WTC11 (cell line): ENCODE results near the gene DOK5. TPM values are rescaled to one million over a fixed set of nuclear protein-coding genes. Genes with fewer than 3 reads are reported as not detected.

Source experiments
- ATAC-seq: fragments of 200-7000 bp; cut with Tn5 transposase; 2 replicates; pipeline ENCODE4 v1.10.0; 2021; ENCODE audit warnings: mild to moderate bottlenecking, moderate library complexity
- CTCF ChIA-PET: fragments of 300-600 bp; sonication (Branson Sonifier 250); formaldehyde crosslinking; loops from one replicate; lab custom pipeline; 2021; ENCODE audit warnings: antibody characterized with exemption; lab: Charles Lee
- POLR2A ChIA-PET: fragments of 350-600 bp; sonication (Branson Sonifier 250); formaldehyde crosslinking; loops from one replicate; lab custom pipeline; 2021; ENCODE audit warnings: antibody characterized with exemption; lab: Charles Lee
- DNase-seq: peaks from one replicate; pipeline ENCODE4 v3.0.0; 2021; ENCODE audit warnings: low spot score
- H3K27ac Mint-ChIP-seq: 2 replicates; pipeline ENCODE4 v1.8.0; 2021; ENCODE audit warnings: mixed read lengths
- H3K27me3 Mint-ChIP-seq: 2 replicates; pipeline ENCODE4 v1.8.0; 2021; ENCODE audit warnings: low read depth, mild to moderate bottlenecking, moderate library complexity, mixed read lengths
- H3K36me3 Mint-ChIP-seq: 2 replicates; pipeline ENCODE4 v1.8.0; 2021; ENCODE audit warnings: mixed read lengths
- H3K4me1 Mint-ChIP-seq: 2 replicates; pipeline ENCODE4 v1.8.0; 2022; ENCODE audit warnings: mixed read lengths
- H3K4me3 Mint-ChIP-seq: 2 replicates; pipeline ENCODE4 v1.8.0; 2021; ENCODE audit warnings: mild to moderate bottlenecking, moderate library complexity, mixed read lengths
- H3K9me3 Mint-ChIP-seq: 2 replicates; pipeline ENCODE4 v1.8.0; 2021; ENCODE audit warnings: mixed read lengths
- ATF1 ChIP-seq: sonication (generic); formaldehyde crosslinking; IDR thresholded peaks from 2 replicates; pipeline ENCODE4 v1.8.1; 2023; ENCODE audit warnings: mild to moderate bottlenecking, moderate library complexity, missing genetic modification reagents
- CREB1 ChIP-seq: sonication (generic); formaldehyde crosslinking; IDR thresholded peaks from 2 replicates; pipeline ENCODE4 v1.8.0; 2023; ENCODE audit warnings: mild to moderate bottlenecking, missing genetic modification reagents
- CREM ChIP-seq: sonication (generic); formaldehyde crosslinking; IDR thresholded peaks from 2 replicates; pipeline ENCODE4 v1.8.1; 2022; ENCODE audit warnings: mild to moderate bottlenecking, missing genetic modification reagents, moderate library complexity
- ETV6 ChIP-seq: sonication (generic); formaldehyde crosslinking; IDR thresholded peaks from 2 replicates; pipeline ENCODE4 v1.8.1; 2022; ENCODE audit warnings: mild to moderate bottlenecking, missing genetic modification reagents
- JUN ChIP-seq: sonication (generic); formaldehyde crosslinking; IDR thresholded peaks from 2 replicates; pipeline ENCODE4 v1.8.0; 2023; ENCODE audit warnings: mild to moderate bottlenecking, missing genetic modification reagents
- KAT7 ChIP-seq: sonication (generic); formaldehyde crosslinking; IDR thresholded peaks from 2 replicates; pipeline ENCODE4 v1.8.1; 2023; ENCODE audit warnings: missing genetic modification reagents, mild to moderate bottlenecking, borderline replicate concordance
- MYBL2 ChIP-seq: sonication (generic); formaldehyde crosslinking; IDR thresholded peaks from 2 replicates; pipeline ENCODE4 v1.8.1; 2023; ENCODE audit warnings: mild to moderate bottlenecking, moderate library complexity, missing genetic modification reagents
- NFATC4 ChIP-seq: fragments of 250-450 bp; sonication (Bioruptor Pico); IDR thresholded peaks from 2 replicates; pipeline ENCODE4 v1.9.0; 2021; ENCODE audit warnings: mild to moderate bottlenecking
- NFYB ChIP-seq: sonication (generic); formaldehyde crosslinking; conservative IDR thresholded peaks from 2 replicates; pipeline ENCODE4 v1.8.0; 2022; ENCODE audit warnings: low read depth, missing genetic modification reagents
- NR1H2 ChIP-seq: sonication (generic); formaldehyde crosslinking; IDR thresholded peaks from 2 replicates; pipeline ENCODE4 v1.9.0; 2021; ENCODE audit warnings: mild to moderate bottlenecking, moderate library complexity, missing genetic modification reagents
- OVOL2 ChIP-seq: fragments of 250-450 bp; sonication (Bioruptor Pico); IDR thresholded peaks from 2 replicates; pipeline ENCODE4 v1.9.0; 2021; ENCODE audit warnings: mild to moderate bottlenecking, borderline replicate concordance
- RELA ChIP-seq: sonication (generic); formaldehyde crosslinking; IDR thresholded peaks from 2 replicates; pipeline ENCODE4 v1.8.1; 2022; ENCODE audit warnings: missing genetic modification reagents, mild to moderate bottlenecking, borderline replicate concordance
- SOX15 ChIP-seq: fragments of 250-450 bp; sonication (Bioruptor Pico); IDR thresholded peaks from 2 replicates; pipeline ENCODE4 v1.9.0; 2021; ENCODE audit warnings: mild to moderate bottlenecking
- SP1 ChIP-seq: sonication (generic); formaldehyde crosslinking; conservative IDR thresholded peaks from 2 replicates; pipeline ENCODE4 v1.8.1; 2022; ENCODE audit warnings: missing genetic modification reagents
- TP53 ChIP-seq: sonication (generic); formaldehyde crosslinking; IDR thresholded peaks from 2 replicates; pipeline ENCODE4 v1.8.1; 2023; ENCODE audit warnings: mild to moderate bottlenecking, missing genetic modification reagents
- ZNF219 ChIP-seq: sonication (generic); formaldehyde crosslinking; IDR thresholded peaks from 2 replicates; pipeline ENCODE4 v1.8.0; 2023; ENCODE audit warnings: missing genetic modification reagents, mild to moderate bottlenecking, borderline replicate concordance
- ZNF232 ChIP-seq: sonication (generic); formaldehyde crosslinking; IDR thresholded peaks from 2 replicates; pipeline ENCODE4 v1.8.0; 2022; ENCODE audit warnings: mild to moderate bottlenecking, missing genetic modification reagents
- ZNF263 ChIP-seq: sonication (generic); formaldehyde crosslinking; IDR thresholded peaks from 2 replicates; pipeline ENCODE4 v1.8.1; 2022; ENCODE audit warnings: low read depth, mild to moderate bottlenecking, moderate library complexity, missing genetic modification reagents
- ZNF416 ChIP-seq: fragments of 250-450 bp; sonication (Bioruptor Pico); IDR thresholded peaks from 2 replicates; pipeline ENCODE4 v1.9.0; 2021; ENCODE audit warnings: mild to moderate bottlenecking, inconsistent platforms
- total RNA-seq: library from RNA; stranded (reverse); gene quantifications from 3 replicates; pipeline ENCODE4 v1.2.3, GENCODE V29; 2021
- TF ChIP-seq, protein P1 (sequence below): sonication (generic); formaldehyde crosslinking; IDR thresholded peaks from 2 replicates; pipeline ENCODE4 v1.8.0; 2023; ENCODE audit warnings: missing genetic modification reagents
- TF ChIP-seq, protein P2 (sequence below): fragments of 200-600 bp; IDR thresholded peaks from 2 replicates; pipeline ENCODE4 v1.8.0; 2022; ENCODE audit warnings: antibody characterized with exemption
- TF ChIP-seq, protein P3 (sequence below): sonication (generic); formaldehyde crosslinking; IDR thresholded peaks from 2 replicates; pipeline ENCODE4 v1.8.1; 2022; ENCODE audit warnings: mild to moderate bottlenecking, moderate library complexity, missing genetic modification reagents
- TF ChIP-seq, protein P4 (sequence below): sonication (generic); formaldehyde crosslinking; IDR thresholded peaks from 2 replicates; pipeline ENCODE4 v1.8.0; 2022; ENCODE audit warnings: mild to moderate bottlenecking, missing genetic modification reagents
- TF ChIP-seq, protein P5 (sequence below): fragments of 250-450 bp; sonication (Bioruptor Pico); IDR thresholded peaks from 2 replicates; pipeline ENCODE4 v1.9.0; 2021; ENCODE audit warnings: mild to moderate bottlenecking, borderline replicate concordance

Gene DOK5
- total RNA-seq, 1 experiment from 2014 or later = 10.1 TPM

DNA sequence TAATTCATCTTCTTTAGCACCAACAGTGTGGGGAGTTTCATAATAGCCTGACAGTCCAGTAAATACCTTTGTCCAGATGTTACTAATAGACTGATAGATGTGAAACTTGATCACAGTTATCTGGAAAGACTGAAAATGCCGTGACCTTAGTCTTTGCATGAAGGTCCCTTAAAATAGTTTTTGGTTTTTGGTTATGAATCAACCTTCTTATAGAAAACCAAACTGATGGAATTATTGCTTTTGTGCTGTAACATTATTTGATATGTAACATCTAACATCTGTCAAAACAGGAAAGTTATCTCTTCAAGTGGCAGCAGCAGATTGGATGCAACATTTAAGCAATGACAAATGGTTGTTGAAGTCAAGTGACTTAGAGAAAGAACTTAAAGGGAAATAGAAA lies 190.4 kb downstream of the DOK5 start:
- no peaks in the 10 kb centered on the region; the same call in 1 of the 2 replicates for H3K36me3 Mint-ChIP-seq
- POLR2A ChIA-PET = no interaction called here
- no peak overlapping the region for H3K27ac Mint-ChIP-seq
- H3K4me3 Mint-ChIP-seq = no peak overlapping the region
- H3K9me3 Mint-ChIP-seq = peaks cover 7% of the 10 kb centered on the region
- DNase-seq (no peak), ATAC-seq (no peak)
- CTCF ChIA-PET = no interaction called here
- peaks cover 47% of the 10 kb centered on the region for H3K27me3 Mint-ChIP-seq
- TF ChIP-seq JUN (CRISPR knock-in tag) = no peak
- TF ChIP-seq ZNF219 (CRISPR knock-in tag) = no peak
- TF ChIP-seq, protein P1, sequence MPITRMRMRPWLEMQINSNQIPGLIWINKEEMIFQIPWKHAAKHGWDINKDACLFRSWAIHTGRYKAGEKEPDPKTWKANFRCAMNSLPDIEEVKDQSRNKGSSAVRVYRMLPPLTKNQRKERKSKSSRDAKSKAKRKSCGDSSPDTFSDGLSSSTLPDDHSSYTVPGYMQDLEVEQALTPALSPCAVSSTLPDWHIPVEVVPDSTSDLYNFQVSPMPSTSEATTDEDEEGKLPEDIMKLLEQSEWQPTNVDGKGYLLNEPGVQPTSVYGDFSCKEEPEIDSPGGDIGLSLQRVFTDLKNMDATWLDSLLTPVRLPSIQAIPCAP (CRISPR knock-in tag) = no peak
- TF ChIP-seq MYBL2 (CRISPR knock-in tag) = no peak
- TF ChIP-seq TP53 = no peak
- no peak for TF ChIP-seq RELA (CRISPR knock-in tag)
- TF ChIP-seq CREM (CRISPR knock-in tag) = no peak
- no peak for TF ChIP-seq NFYB
- no peak for TF ChIP-seq ATF1 (CRISPR knock-in tag)
- TF ChIP-seq ZNF416 = no peak
- no peak for TF ChIP-seq OVOL2 (CRISPR knock-in tag)
- TF ChIP-seq ETV6 (CRISPR knock-in tag) = no peak
- TF ChIP-seq NR1H2 (CRISPR knock-in tag) = no peak
- H3K4me1 Mint-ChIP-seq = peaks cover 19% of the 10 kb centered on the region

DNA sequence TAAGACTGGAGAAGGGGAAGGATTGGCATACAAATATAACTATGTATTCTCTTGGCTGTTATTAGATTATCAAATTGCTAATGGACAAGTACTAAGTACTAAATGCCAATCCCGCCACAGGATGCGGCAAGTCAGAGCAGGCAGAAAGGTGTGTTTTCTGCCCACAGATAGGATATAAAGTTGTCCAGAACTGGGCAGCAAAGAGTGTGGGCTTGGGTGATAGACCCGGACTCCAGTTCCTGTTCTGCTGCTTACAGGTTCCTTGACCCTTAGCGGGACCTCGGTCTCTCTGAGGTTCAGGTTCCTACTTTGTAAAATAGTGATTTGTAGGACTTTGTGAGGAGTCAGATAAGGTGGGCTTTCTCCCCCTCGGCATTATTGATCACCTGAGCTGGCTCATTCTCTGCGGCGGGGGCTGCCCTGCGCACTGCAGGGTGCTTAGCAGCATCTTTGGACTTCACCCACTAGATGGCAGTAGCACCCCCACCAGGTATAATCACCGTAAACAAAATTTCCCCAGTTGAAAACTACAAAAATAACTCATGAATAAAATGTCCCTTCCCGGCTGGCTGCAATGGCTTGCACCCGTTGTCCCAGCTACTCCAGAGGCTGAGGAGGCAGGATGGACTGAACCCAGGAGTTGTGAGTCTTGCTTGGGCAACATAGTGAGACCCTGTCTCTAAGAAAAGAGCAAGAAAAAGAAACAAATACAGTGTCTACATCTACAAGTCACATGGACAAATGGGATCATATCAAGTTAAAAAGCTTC lies 193.1 kb downstream of the DOK5 start:
- CTCF ChIA-PET = interaction anchor here (0.6 to 1.1 kb wide), 4 partner anchors 9 to 1675 kb away, joined by 3 to 8 read pairs (median 3); no protein-coding TSS in a partner anchor
- peaks cover 7% of the 10 kb centered on the region; the same call in 1 of the 2 replicates for H3K36me3 Mint-ChIP-seq
- no peaks in the 10 kb centered on the region for H3K4me1 Mint-ChIP-seq
- peak; percentile 26 for DNase-seq
- peaks cover 22% of the 10 kb centered on the region for H3K9me3 Mint-ChIP-seq
- no peak overlapping the region for H3K27ac Mint-ChIP-seq
- no peak for TF ChIP-seq ZNF232 (CRISPR knock-in tag)
- TF ChIP-seq, protein P2, sequence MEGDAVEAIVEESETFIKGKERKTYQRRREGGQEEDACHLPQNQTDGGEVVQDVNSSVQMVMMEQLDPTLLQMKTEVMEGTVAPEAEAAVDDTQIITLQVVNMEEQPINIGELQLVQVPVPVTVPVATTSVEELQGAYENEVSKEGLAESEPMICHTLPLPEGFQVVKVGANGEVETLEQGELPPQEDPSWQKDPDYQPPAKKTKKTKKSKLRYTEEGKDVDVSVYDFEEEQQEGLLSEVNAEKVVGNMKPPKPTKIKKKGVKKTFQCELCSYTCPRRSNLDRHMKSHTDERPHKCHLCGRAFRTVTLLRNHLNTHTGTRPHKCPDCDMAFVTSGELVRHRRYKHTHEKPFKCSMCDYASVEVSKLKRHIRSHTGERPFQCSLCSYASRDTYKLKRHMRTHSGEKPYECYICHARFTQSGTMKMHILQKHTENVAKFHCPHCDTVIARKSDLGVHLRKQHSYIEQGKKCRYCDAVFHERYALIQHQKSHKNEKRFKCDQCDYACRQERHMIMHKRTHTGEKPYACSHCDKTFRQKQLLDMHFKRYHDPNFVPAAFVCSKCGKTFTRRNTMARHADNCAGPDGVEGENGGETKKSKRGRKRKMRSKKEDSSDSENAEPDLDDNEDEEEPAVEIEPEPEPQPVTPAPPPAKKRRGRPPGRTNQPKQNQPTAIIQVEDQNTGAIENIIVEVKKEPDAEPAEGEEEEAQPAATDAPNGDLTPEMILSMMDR = peak; percentile 48
- TF ChIP-seq, all 79 proteins: peak for 1
- POLR2A ChIA-PET = no interaction called here
- peak; percentile 91 for ATAC-seq
- Mint-ChIP-seq H3K27me3 (peaks cover 25% of the 10 kb centered on the region), H3K4me3 (no peak overlapping the region)

DNA sequence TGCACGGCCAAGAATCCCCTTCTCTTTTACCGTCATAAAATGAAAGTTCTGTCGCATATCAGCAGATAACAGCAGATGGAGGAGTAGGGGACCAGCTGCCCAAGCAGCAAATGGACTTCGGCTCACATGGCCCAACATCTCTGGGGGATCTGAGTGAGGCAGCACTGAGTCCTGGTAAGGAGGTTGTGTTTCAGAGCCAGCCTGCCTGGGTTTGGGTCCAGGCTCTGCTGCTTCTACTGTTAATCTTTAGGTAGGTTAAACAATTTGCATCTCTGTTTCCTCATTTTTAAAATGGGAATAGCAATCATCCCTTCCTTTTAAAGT lies 193.6 kb downstream of the DOK5 start:
- Mint-ChIP-seq H3K27me3 (peaks cover 22% of the 10 kb centered on the region), H3K9me3 (peaks cover 28% of the 10 kb centered on the region), H3K36me3 (peaks cover 12% of the 10 kb centered on the region), H3K4me3 (no peak overlapping the region), H3K27ac (no peak overlapping the region), H3K4me1 (no peaks in the 10 kb centered on the region)
- POLR2A ChIA-PET = no interaction called here
- DNase-seq (no peak), ATAC-seq (no peak)
- CTCF ChIA-PET = interaction anchor here (0.9 to 1.1 kb wide), 2 partner anchors 11 to 1675 kb away, joined by 3 to 8 read pairs; no protein-coding TSS in a partner anchor
- no peak for TF ChIP-seq ATF1 (CRISPR knock-in tag)
- TF ChIP-seq SP1 (CRISPR knock-in tag) = no peak
- no peak for TF ChIP-seq NFATC4
- no peak for TF ChIP-seq JUN (CRISPR knock-in tag)
- no peak for TF ChIP-seq SOX15 (CRISPR knock-in tag)
- no peak for TF ChIP-seq MYBL2 (CRISPR knock-in tag)
- TF ChIP-seq KAT7 (CRISPR knock-in tag) = no peak
- TF ChIP-seq, protein P3, sequence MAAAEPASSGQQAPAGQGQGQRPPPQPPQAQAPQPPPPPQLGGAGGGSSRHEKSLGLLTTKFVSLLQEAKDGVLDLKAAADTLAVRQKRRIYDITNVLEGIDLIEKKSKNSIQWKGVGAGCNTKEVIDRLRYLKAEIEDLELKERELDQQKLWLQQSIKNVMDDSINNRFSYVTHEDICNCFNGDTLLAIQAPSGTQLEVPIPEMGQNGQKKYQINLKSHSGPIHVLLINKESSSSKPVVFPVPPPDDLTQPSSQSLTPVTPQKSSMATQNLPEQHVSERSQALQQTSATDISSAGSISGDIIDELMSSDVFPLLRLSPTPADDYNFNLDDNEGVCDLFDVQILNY = no peak
- TF ChIP-seq, protein P4, sequence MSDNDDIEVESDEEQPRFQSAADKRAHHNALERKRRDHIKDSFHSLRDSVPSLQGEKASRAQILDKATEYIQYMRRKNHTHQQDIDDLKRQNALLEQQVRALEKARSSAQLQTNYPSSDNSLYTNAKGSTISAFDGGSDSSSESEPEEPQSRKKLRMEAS = no peak
- TF ChIP-seq ZNF263 = no peak
- no peak for TF ChIP-seq CREB1
- TF ChIP-seq, protein P5, sequence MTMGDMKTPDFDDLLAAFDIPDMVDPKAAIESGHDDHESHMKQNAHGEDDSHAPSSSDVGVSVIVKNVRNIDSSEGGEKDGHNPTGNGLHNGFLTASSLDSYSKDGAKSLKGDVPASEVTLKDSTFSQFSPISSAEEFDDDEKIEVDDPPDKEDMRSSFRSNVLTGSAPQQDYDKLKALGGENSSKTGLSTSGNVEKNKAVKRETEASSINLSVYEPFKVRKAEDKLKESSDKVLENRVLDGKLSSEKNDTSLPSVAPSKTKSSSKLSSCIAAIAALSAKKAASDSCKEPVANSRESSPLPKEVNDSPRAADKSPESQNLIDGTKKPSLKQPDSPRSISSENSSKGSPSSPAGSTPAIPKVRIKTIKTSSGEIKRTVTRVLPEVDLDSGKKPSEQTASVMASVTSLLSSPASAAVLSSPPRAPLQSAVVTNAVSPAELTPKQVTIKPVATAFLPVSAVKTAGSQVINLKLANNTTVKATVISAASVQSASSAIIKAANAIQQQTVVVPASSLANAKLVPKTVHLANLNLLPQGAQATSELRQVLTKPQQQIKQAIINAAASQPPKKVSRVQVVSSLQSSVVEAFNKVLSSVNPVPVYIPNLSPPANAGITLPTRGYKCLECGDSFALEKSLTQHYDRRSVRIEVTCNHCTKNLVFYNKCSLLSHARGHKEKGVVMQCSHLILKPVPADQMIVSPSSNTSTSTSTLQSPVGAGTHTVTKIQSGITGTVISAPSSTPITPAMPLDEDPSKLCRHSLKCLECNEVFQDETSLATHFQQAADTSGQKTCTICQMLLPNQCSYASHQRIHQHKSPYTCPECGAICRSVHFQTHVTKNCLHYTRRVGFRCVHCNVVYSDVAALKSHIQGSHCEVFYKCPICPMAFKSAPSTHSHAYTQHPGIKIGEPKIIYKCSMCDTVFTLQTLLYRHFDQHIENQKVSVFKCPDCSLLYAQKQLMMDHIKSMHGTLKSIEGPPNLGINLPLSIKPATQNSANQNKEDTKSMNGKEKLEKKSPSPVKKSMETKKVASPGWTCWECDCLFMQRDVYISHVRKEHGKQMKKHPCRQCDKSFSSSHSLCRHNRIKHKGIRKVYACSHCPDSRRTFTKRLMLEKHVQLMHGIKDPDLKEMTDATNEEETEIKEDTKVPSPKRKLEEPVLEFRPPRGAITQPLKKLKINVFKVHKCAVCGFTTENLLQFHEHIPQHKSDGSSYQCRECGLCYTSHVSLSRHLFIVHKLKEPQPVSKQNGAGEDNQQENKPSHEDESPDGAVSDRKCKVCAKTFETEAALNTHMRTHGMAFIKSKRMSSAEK (CRISPR knock-in tag) = no peak
